H1 (cell line): ENCODE results near the gene OR10V1. TPM values are rescaled to one million over a fixed set of nuclear protein-coding genes. Genes with fewer than 3 reads are reported as not detected.
"Not testable (repeated sequence)": the region's sequence is repeated elsewhere in the genome, so short reads cannot be mapped to it uniquely, and the experiment has no call there.

Experiments used
- CTCF ChIA-PET: fragments of 300-600 bp; sonication (Branson Sonifier 250); formaldehyde crosslinking; loops from one replicate; lab custom pipeline; 2021; ENCODE audit not compliant: partially characterized antibody; lab: Charles Lee
- POLR2A ChIA-PET: fragments of 300-600 bp; sonication (Branson Sonifier 250); formaldehyde crosslinking; loops from one replicate; lab custom pipeline; 2021; ENCODE audit warnings: inconsistent platforms; ENCODE audit not compliant: partially characterized antibody; lab: Charles Lee
- DNase-seq, 2 experiments: peaks; one replicate each; pipeline versions ENCODE4 v3.0.0 to v3.0.0-alpha.2; 2010 to 2022; ENCODE audit warnings: low spot score in 2 of 2, low read depth in 1 of 2, mixed read lengths in 1 of 2
- FAIRE-seq: peaks from 2 replicates; lab custom pipeline; 2011; peaks lifted over from hg19 to GRCh38; lab: Jason Lieb, UNC
- H2AFZ ChIP-seq: 2 replicates; pipeline ENCODE4 v1.8.1; 2012; ENCODE audit warnings: low read length, inconsistent platforms
- H2AK5ac ChIP-seq: 2 replicates; pipeline ENCODE4 v1.6.1; 2013; ENCODE audit warnings: low read depth, low read length
- H2BK120ac ChIP-seq: replicated peaks from 2 replicates; pipeline ENCODE3; 2013; ENCODE audit warnings: low read depth, low read length, inconsistent platforms
- H2BK12ac ChIP-seq: 2 replicates; pipeline ENCODE4 v1.6.1; 2013; ENCODE audit warnings: low read depth, low read length
- H2BK15ac ChIP-seq: 2 replicates; pipeline ENCODE4 v1.6.1; 2013; ENCODE audit warnings: low read length
- H2BK20ac ChIP-seq: 2 replicates; pipeline ENCODE4 v1.6.1; 2013; ENCODE audit warnings: low read length
- H2BK5ac ChIP-seq: 2 replicates; pipeline ENCODE4 v1.6.1; 2013; ENCODE audit warnings: low read depth, low read length
- H3K14ac ChIP-seq: 2 replicates; pipeline ENCODE4 v1.6.1; 2013; ENCODE audit warnings: inconsistent platforms; ENCODE audit not compliant: insufficient read length
- H3K18ac ChIP-seq: 2 replicates; pipeline ENCODE4 v1.6.1; 2013; ENCODE audit warnings: low read length; ENCODE audit errors: extremely low read depth
- H3K23ac ChIP-seq: 2 replicates; pipeline ENCODE4 v1.6.1; 2013; ENCODE audit warnings: inconsistent platforms; ENCODE audit not compliant: insufficient read length
- H3K23me2 ChIP-seq: 2 replicates; pipeline ENCODE4 v1.6.1; 2013; ENCODE audit warnings: low read depth, low read length
- H3K27ac ChIP-seq: 2 replicates; pipeline ENCODE4 v1.6.1; 2011; ENCODE audit warnings: low read depth, low read length, inconsistent platforms
- H3K27me3 ChIP-seq, 4 experiments: replicated peaks in 1 of 4; 1 replicate in 1 of 4; 2 replicates in 3 of 4; pipeline versions ENCODE4 v1.6.1 to v1.8.1; 2011 to 2013; ENCODE audit warnings: low read length in 3 of 4, mild to moderate bottlenecking in 3 of 4, inconsistent platforms in 2 of 4, mixed read lengths in 2 of 4, moderate library complexity in 1 of 4; ENCODE audit not compliant: control insufficient read depth in 3 of 4, insufficient read depth in 3 of 4; ENCODE audit errors: extremely low read depth in 1 of 4
- H3K36me3 ChIP-seq, 4 experiments: 2 replicates each; pipeline versions ENCODE4 v1.6.1 to v1.8.1; 2011 to 2013; ENCODE audit warnings: mild to moderate bottlenecking in 4 of 4, low read length in 3 of 4, moderate library complexity in 2 of 4, control low read depth in 1 of 4, inconsistent platforms in 1 of 4; ENCODE audit not compliant: insufficient read depth in 4 of 4, control insufficient read depth in 2 of 4
- H3K4ac ChIP-seq: replicated peaks from 2 replicates; pipeline ENCODE3; 2013; ENCODE audit warnings: low read length, low read depth, mixed read lengths, inconsistent platforms; ENCODE audit not compliant: insufficient read length
- H3K4me1 ChIP-seq, 4 experiments: replicated peaks in 1 of 4; 1 replicate in 1 of 4; 2 replicates in 3 of 4; pipeline versions ENCODE4 v1.6.1 to v1.8.1; 2011 to 2013; ENCODE audit warnings: low read length in 3 of 4, inconsistent platforms in 2 of 4, mixed read lengths in 1 of 4; ENCODE audit not compliant: insufficient read depth in 4 of 4, control insufficient read depth in 3 of 4
- H3K4me2 ChIP-seq, 2 experiments: 2 replicates each; pipeline versions ENCODE4 v1.6.1 to v1.8.1; 2011 to 2013; ENCODE audit warnings: low read depth in 2 of 2, low read length in 2 of 2, control low read depth in 1 of 2, inconsistent platforms in 1 of 2, mild to moderate bottlenecking in 1 of 2; ENCODE audit not compliant: insufficient read depth in 1 of 2
- H3K4me3 ChIP-seq, 4 experiments: fragments of 200-600, 300-600 bp in 1 of 4; sonication (generic), shearing (Covaris generic), sonication (Bioruptor Twin) in 1 of 4; 2 replicates each; pipeline versions ENCODE4 v1.5.1 to v1.8.1; 2011 to 2016; ENCODE audit warnings: low read length in 4 of 4, low read depth in 3 of 4, control low read depth in 2 of 4, inconsistent platforms in 2 of 4, mild to moderate bottlenecking in 2 of 4, mixed read lengths in 1 of 4, moderate library complexity in 1 of 4; ENCODE audit not compliant: insufficient read depth in 2 of 4; ENCODE audit errors: extremely low read depth in 1 of 4
- H3K56ac ChIP-seq: replicated peaks from 2 replicates; pipeline ENCODE3; 2013; ENCODE audit warnings: low read depth, mild to moderate bottlenecking, mixed read lengths, low read length, inconsistent platforms; ENCODE audit not compliant: insufficient read length
- H3K79me1 ChIP-seq: 2 replicates; pipeline ENCODE4 v1.6.1; 2013; ENCODE audit warnings: low read depth, low read length, control low read depth
- H3K79me2 ChIP-seq, 2 experiments: 2 replicates each; pipeline versions ENCODE4 v1.6.1 to v1.8.1; 2012 to 2013; ENCODE audit warnings: low read length in 2 of 2, mild to moderate bottlenecking in 2 of 2, inconsistent platforms in 1 of 2; ENCODE audit not compliant: insufficient read depth in 2 of 2, control insufficient read depth in 1 of 2
- H3K9ac ChIP-seq, 4 experiments: replicated peaks in 1 of 4; 1 replicate in 1 of 4; 2 replicates in 3 of 4; pipeline versions ENCODE4 v1.6.1 to v1.8.1; 2011 to 2013; ENCODE audit warnings: low read depth in 3 of 4, low read length in 3 of 4, control low read depth in 2 of 4, mild to moderate bottlenecking in 2 of 4, moderate library complexity in 2 of 4, inconsistent platforms in 1 of 4; ENCODE audit errors: extremely low read depth in 1 of 4
- H3K9me3 ChIP-seq, 2 experiments: 2 replicates each; pipeline versions ENCODE4 v1.6.1 to v1.8.1; 2012 to 2013; ENCODE audit warnings: mild to moderate bottlenecking in 2 of 2, moderate library complexity in 2 of 2, control low read depth in 1 of 2, inconsistent platforms in 1 of 2, low read depth in 1 of 2, low read length in 1 of 2, mixed read lengths in 1 of 2; ENCODE audit not compliant: insufficient read depth in 2 of 2
- H4K20me1 ChIP-seq, 2 experiments: replicated peaks in 1 of 2; 2 replicates each; pipeline versions ENCODE3 to v1.8.1; 2011 to 2013; ENCODE audit warnings: inconsistent platforms in 2 of 2, low read length in 2 of 2, mild to moderate bottlenecking in 1 of 2; ENCODE audit not compliant: insufficient read depth in 2 of 2, control insufficient read depth in 1 of 2
- H4K5ac ChIP-seq: 2 replicates; pipeline ENCODE4 v1.6.1; 2013; ENCODE audit warnings: low read length, low read depth, mixed read lengths, inconsistent platforms; ENCODE audit not compliant: insufficient read length
- H4K8ac ChIP-seq: 2 replicates; pipeline ENCODE4 v1.8.0; 2013; ENCODE audit warnings: mild to moderate bottlenecking, moderate library complexity, low read length, inconsistent platforms; ENCODE audit not compliant: insufficient read depth; ENCODE audit errors: extremely low read depth
- H4K91ac ChIP-seq: replicated peaks from 2 replicates; pipeline ENCODE3; 2013; ENCODE audit warnings: low read length, mixed read lengths, inconsistent platforms; ENCODE audit not compliant: insufficient read length
- CEBPB ChIP-seq: IDR thresholded peaks from 2 replicates; pipeline ENCODE4 v1.6.1; 2012; ENCODE audit warnings: low read depth, low read length
- WGBS, 2 experiments: shearing (Covaris generic) in 1 of 2; methylation state at CpG; one replicate each; pipeline versions ENCODE4 v1.1.6 to v1.1.7; 2013 to 2015; ENCODE audit warnings: low lambda C conversion rate in 2 of 2, mixed read lengths in 2 of 2, inconsistent platforms in 1 of 2, low coverage in 1 of 2, missing lambda C conversion rate in 1 of 2; ENCODE audit not compliant: insufficient replicate concordance in 2 of 2, insufficient coverage in 1 of 2, insufficient read length in 1 of 2; ENCODE audit errors: extremely low coverage in 1 of 2, missing lambda C conversion rate in 1 of 2; 5-methylcytosine and 5-hydroxymethylcytosine counted together
- polyA plus RNA-seq, 7 experiments: library from polyadenylated mRNA; depleted of rRNA in 3 of 7; stranded (reverse) in 5 of 7; unstranded in 2 of 7; fragments of >200 nt in 5 of 7; fragments of 200-250 nt in 2 of 7; gene quantifications; 1 replicate in 5 of 7; 2 replicates in 1 of 7; 4 replicates in 1 of 7; pipeline versions ENCODE4 v1.2.1 to v1.2.3, GENCODE V29; 2011 to 2013; ENCODE audit warnings: missing spikeins in 2 of 7, mixed read lengths in 2 of 7
- total RNA-seq: library from RNA; stranded (reverse); fragmentation: NEBNext Ultra II Directional; extraction: Animal tissue kit (Norgen Biotek cat#: 25700); gene quantifications from 2 replicates; pipeline ENCODE4 v1.2.1, GENCODE V29; 2021

The OR10V1 gene
- total and polyA plus RNA-seq, 2 of the 8 experiments (the other 6 are each of a cell fraction or from before 2014, with no cell fraction given): not detected

- ChIA-PET POLR2A (no interaction called here), CTCF (interaction anchor here (1.3 to 2.8 kb wide), 2 partner anchors 9 to 40 kb away, joined by 3 to 9 read pairs; no protein-coding TSS in a partner anchor)
- no peak overlapping the region for H4K8ac ChIP-seq
- H3K79me1 ChIP-seq: no peaks in the 10 kb centered on the region
- no peak overlapping the region for H2BK12ac ChIP-seq
- no peak overlapping the region for H3K18ac ChIP-seq
- H3K79me2 ChIP-seq: no peaks in the 10 kb centered on the region
- H3K9ac ChIP-seq: no peak overlapping the region
- TF ChIP-seq CEBPB: no peak
- no peak overlapping the region for H2BK5ac ChIP-seq
- no peak overlapping the region for H3K4me2 ChIP-seq
- H3K36me3 ChIP-seq: no peaks in the 10 kb centered on the region
- H3K4ac ChIP-seq: no peak overlapping the region
- no peak overlapping the region for H2AK5ac ChIP-seq
- no peak overlapping the region for H4K5ac ChIP-seq
- no peak overlapping the region for H3K14ac ChIP-seq
- H3K23ac ChIP-seq: no peak overlapping the region
- no peak overlapping the region for H3K56ac ChIP-seq
- H3K9me3 ChIP-seq: no peaks in the 10 kb centered on the region
- no peak overlapping the region for H2BK20ac ChIP-seq
- H4K20me1 ChIP-seq: no peaks in the 10 kb centered on the region
- no peak overlapping the region for H4K91ac ChIP-seq
- FAIRE-seq (no peak), DNase-seq (no peak)
- no peak overlapping the region for H2AFZ ChIP-seq
- H2BK15ac ChIP-seq: no peak overlapping the region
- no peak overlapping the region for H3K27ac ChIP-seq
- H2BK120ac ChIP-seq: no peak overlapping the region
- no peaks in the 10 kb centered on the region; the same call in 1 of the 2 replicates for H3K23me2 ChIP-seq
- no peak overlapping the region for H3K4me3 ChIP-seq
- H3K27me3 ChIP-seq: no peaks in the 10 kb centered on the region
- 82% methylated on average over 3 of the region's 3 CpGs; no CpG with 5 or more reads in 1 of the 2 experiments for WGBS, 2 experiments
- H3K4me1 ChIP-seq: no peaks in the 10 kb centered on the region
These were observed 24.6 kb downstream of the OR10V1 start for GRCh38 chr11:59689015-59689414.

- H3K36me3 ChIP-seq, H2BK120ac ChIP-seq, H3K9ac ChIP-seq, FAIRE-seq, H4K91ac ChIP-seq, H3K14ac ChIP-seq, H3K18ac ChIP-seq, H3K27me3 ChIP-seq, H3K27ac ChIP-seq, H3K4ac ChIP-seq, H2AFZ ChIP-seq, H3K79me2 ChIP-seq, H2BK12ac ChIP-seq, H2AK5ac ChIP-seq, H3K56ac ChIP-seq, POLR2A ChIA-PET, H3K79me1 ChIP-seq, H2BK5ac ChIP-seq, H4K8ac ChIP-seq, H3K4me1 ChIP-seq, H2BK20ac ChIP-seq, H3K4me3 ChIP-seq, H3K9me3 ChIP-seq, H4K20me1 ChIP-seq, H3K23ac ChIP-seq, H3K23me2 ChIP-seq, H2BK15ac ChIP-seq, H4K5ac ChIP-seq, DNase-seq, H3K4me2 ChIP-seq: not testable (repeated sequence)
- WGBS, 2 experiments: 87% methylated on average over 7 of the region's 7 CpGs; no CpG with 5 or more reads in 1 of the 2 experiments
- CTCF ChIA-PET: interaction anchor here (0.6 to 3.0 kb wide), 8 partner anchors 10 to 182 kb away, joined by 3 to 11 read pairs (median 3); partner anchors contain the start of gene PATL1
These were observed 32.4 kb downstream of the OR10V1 start for GRCh38 chr11:59681260-59681725.
